NCI-H510A treated with DMSO at 0.1 percent for 48 hours (cell line): ENCODE data around the gene SPNS2.

Source experiments
- DNase-seq: peaks from one replicate; lab custom pipeline; 2025; lab: John Stamatoyannopoulos, UW

The SPNS2 gene

DNA sequence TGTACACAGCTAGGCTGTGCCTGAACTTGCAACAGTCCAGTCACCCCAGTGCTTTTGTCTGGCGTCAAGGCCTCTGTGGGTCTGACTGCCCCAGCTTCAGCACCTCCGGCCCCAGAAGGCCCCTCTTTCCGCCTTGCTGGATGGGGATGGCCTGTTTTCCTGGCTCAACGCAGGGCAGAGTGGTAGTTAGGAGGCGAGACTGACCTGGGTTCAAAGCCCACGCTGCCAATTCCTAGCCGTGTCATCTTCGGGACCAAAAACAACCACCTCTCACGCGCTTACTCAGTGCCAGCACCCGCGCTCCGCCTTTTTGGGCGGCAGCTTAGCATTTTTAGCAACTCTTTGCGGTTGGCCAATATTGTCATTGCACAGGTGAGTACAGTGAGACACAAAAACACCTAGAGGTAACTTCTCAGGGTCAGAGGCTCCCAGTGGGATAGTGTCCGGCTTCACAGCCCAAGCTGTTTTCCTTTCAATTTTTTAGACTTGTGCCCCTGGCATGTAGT lies 51.9 kb downstream of the SPNS2 start:
- no peak for DNase-seq

DNA sequence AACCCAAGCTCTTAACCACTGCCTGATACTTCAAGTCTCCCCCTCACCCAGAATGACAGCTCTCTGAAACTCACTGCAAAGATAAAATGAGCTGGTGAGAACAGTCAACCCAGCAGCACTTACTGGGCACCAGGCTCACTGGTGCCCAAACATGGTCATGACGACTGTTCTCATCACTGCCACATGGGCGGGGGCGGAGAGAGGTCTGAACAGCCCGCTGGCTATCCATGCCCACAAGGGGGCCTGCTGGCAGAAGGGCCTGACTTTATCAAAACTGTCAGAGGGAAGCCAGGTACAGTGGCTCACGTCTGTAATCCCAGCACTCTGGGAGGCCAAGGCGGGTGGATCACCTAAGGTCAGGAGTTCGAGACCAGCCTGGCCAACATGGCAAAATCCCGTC lies 52.5 kb downstream of the SPNS2 start:
- DNase-seq, result no peak

DNA sequence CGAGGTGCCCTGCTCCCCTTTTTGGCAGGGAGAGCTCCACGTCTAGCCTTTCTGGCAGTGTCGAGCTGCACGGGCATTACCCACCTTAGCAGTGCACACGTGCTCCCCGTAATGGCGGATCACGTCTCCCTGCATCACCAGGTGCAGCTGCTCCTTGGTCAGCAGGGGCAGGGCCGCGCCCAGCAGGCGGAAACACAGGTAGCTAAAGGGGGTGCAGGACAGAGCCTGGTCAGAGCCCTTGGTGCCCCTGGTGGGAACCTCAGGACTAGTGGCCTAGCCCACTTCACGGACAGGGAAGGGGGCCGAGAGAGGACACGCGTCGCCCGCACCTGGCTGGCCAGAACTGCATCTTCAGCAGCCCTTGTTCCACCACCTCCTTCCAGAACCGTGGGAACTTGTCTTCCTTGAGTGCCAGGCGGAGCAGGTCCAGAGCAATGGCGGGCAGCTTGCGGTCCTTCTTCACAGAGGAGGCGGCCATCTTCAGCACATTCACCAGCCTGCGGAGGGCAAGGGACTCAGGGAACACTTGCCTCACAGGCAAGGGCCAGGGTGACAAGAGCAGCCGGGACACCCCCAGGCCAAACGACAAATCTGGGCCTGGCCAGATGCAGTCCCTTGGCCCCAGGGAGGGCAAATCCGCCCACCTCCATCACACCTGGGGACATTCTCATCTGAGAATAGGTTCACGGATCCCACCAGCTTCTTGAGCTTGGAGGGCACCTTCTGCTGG lies 53.3 kb downstream of the SPNS2 start:
- DNase-seq, result no peak

DNA sequence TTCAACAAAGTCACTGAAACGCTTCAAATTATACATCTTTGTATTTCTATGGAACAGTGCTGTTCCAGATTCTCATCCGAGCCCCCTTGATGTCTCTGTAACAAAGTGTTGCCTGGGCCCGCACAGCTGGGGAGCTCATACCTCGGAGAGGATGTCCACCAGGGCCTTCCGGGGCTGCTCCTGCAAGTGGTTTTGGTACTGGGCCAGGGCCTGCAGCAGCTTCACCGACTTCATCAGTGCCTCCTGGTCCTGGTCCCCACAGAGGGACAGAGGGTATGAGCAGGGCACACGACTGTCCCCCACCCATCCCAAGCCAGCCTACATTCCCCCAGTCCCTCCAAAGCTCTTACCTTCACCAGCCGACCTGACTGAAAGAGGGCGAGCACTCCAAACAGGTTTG lies 55.0 kb downstream of the SPNS2 start:
- DNase-seq, result no peak

DNA sequence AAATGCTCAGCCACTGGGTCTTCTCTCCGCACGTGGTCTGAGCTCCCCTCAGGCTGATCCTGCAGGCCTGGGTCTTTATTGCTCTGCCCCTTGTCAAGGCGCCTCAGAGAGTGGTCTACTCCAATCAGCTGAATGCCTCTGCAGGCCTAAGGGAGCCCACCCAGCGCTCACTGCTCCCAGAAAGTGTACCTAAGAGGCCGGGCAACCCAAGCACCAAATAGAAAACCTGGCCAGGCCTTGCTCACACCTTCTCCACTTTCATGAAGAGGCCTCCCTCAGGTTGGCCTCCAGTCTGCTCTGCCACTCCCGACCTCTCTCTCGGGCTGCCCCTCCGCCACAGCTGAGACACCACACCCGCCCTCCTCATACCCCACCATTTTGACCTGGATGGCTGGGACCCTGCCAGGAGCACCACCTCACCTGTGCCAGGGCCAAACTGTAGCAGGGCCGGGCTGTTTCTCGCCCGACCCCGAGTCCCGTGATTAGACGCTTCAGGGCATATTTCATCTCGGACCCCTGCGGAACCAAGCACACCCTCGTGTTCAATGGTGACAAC lies 55.8 kb downstream of the SPNS2 start:
- no peak for DNase-seq

DNA sequence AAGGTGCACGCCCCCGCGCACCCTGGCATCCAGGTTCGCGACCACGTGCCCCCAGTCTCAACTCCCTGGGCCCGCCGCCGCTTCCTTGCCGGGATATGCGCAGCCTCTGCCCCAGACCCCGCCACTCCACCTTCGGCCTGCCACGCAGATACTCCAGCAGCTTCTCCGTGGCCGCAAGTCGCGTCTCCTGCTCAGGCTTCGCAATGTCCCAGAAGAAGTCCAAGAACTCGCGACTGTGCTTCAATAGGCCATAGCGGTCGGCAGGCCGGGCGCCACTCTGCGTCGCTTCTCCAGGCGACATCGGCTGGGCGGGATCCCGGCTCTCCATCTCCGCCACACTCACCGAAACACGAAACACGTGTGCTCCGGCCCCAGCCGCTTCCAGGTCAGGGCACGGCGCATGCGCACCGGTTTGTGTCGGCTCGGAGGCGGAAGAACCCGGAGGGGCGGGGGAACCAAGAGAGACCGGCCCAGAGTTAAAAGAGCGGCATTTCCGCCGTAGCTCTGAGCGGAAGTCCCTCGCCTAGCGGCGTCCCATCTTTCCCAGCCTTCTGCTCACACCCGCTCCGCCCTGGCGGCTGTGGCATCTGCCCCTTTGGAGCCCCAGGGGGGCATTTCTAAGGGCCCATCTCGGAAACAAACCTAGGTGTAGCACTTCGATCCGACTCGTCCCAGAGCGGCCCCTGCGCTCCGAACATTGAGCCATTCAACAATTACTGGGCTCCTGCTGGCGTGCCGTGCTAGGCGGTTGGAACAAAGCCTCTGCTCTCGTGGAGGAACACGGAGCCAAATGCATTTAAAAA lies 56.5 kb downstream of the SPNS2 start, which contains the start of gene MYBBP1A:
TSS of gene MYBBP1A (minus strand) at position 388 of the 803 bp plus-strand sequence. CDS start at position 328, 60 bp downstream.
- DNase-seq, result peak; percentile 95

DNA sequence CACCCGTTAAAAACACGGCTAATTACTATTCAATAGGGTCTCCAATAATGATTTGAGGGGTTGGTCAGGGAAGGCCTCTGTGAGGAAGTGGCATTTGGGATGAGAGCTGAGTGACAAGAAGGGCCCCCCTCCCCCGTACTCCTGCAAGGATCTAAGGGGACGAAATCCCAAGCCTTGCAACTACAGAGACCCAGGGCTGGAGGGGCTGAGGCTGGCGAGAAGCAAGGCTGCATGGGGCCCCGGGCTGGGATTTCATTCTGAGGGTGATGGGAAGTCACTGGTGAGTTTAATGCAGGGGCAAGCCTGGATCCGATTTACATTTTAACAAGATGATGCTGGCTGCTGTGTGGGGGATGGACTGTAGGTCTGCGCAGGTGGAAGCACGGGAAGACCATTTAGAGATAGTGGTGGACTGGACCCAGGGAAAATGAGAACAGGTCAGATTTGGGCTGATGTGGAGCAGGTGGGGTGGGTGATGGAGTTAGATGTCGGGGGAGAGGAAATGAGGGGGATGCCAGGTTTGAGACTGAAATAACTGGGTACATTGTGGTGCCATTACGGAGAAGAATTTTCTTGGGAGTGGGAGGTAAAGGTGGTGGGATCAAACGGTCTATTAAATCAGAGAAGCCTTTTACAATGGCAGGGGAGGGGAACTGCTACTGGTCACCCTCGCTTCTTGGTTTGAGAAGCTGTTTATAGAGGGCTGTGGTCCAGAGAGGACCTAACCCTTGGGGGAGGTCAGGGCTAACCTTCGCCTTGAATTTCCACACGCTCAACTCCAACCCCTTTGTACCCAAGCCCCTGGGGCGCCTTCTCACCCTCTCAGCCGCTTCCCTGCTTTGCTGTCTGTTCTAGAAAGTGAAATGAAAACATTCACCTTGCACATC lies 57.4 kb downstream of the SPNS2 start:
- no peak for DNase-seq

DNA sequence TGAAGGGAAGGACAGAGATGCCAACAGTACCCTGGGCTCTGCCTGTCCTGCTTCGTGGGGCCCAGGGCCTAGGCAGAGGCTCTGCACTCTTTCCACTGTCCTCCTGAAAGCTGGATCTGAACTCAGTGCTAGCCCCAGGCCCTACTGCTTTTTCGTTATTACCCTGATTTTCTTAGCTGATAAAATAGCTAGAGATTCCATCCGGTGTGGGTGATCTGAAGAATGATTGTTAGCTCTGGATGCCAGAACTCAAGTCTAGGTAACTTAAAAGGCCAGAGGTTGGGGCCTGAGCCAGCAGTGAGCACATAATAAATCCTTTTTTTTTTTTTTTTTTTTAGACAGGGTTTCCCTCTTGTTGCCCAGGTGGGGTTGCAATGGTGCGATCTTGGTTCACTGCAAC lies 58.3 kb downstream of the SPNS2 start:
- DNase-seq, result no peak

DNA sequence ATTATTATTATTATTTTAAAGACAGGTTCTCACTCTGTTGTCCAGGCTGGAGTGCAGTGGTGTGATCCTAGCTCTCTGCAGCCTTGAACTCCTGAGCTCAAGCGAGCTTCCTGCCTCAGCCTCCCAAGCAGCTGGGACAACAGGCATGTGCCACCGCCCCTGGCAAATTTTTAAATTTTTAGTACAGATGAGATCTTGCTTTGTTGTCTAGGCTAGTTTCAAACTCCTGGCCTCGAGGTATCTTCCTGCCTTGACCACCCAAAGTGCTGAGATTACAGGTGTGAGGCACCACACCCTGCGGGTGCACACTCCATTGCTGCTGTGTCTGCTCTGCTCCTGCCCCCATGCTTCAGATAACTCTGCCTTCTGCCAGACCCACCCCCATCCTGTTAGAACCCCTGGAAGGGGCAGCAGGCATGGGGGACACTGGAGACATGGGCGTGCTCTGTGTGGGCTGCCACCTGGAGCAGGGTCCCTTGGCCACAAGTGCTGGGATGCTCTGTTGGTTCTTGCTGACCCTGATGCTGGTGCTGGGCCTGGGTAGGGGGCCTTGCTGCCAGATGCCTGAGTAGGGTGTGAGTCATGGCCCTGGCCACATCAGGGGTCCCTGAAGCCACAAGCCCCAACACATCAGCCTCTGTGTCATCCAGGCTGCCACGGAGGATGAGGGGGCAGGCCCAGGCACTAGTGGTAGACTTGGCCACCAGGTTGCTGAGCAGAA lies 59.1 kb downstream of the SPNS2 start:
- DNase-seq, result no peak

DNA sequence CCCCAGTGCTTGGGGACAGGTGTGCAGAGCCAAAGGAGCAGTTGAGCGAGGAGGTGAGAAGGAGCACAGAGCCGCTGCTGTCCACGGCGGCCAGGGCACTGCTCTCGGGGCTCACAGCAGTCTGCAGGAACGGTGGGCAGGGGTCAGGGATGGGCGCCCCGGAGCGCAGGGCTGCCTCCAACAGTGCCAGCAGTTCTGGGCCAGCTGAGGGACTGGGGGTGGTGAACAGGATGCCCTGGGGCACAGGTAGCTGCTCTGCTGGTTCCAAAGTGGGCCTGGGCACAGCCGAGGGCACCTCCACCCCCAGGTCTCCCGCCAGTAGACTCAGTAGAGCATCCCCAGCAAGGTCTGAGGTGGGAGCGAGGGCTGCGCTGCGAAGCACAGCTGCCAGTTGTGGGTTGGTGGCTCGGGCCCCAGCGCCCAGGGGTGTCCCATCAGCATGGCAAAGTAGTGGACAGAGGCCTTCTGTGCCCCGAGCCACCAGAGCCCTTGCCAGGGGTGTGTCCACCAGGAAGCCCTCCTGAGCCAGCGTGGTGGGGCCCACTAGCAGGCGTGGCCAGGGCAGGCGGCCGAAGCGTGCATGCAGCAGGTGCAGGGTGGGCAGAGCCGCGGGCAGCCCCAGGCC lies 59.8 kb downstream of the SPNS2 start:
- DNase-seq, result no peak

DNA sequence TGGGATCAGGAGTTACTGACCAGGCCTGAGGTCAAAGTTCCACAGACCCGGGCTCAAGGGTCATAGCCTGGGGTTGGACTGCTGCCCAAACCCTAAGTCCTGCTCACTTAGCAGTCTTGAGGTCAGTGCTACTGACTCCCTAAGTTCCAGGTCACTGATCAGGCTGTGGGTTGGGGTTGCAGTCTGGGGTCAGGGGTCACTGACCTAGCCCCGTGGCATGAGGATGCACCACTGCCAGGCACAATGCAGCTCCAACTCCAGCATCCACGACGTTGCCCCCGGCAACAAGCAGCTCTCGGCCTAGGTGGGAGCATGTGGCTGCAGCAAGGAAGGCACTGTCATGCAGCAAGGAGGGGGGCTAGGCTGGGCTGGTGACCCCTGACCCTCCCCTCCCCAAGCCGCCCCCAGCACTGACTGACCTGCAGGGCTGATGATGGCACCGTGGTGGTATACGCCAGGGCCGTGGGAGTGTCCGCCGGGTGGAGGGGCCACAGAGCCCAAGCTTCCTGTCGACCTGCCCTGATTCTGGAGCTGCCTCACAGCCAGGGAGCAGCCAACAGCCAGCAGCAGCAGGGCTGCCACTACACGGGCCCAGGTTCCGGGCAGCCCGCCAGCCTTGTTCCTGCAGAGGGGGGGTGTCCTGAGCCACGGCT lies 60.6 kb downstream of the SPNS2 start:
- DNase-seq, result no peak

DNA sequence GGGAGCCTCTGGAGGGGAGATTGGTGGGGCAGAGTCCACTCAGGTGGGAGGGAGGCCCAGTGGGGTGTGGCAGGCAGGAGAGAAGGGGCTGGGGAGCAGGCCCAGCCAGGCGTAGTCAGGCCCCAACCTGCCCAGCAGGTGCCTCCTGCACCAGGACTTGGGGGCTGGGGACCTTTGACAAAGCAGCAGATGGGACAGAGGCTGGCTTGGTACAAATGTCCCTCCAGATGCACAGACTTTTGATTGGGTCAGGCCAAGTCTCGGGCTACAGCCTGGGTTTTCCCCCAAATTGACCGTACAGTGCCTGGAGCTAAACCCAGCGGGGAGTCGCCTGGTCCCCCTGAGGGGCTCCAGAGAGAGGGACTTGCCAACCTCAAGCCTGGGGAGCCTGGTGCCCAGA lies 61.3 kb downstream of the SPNS2 start:
- no peak for DNase-seq

DNA sequence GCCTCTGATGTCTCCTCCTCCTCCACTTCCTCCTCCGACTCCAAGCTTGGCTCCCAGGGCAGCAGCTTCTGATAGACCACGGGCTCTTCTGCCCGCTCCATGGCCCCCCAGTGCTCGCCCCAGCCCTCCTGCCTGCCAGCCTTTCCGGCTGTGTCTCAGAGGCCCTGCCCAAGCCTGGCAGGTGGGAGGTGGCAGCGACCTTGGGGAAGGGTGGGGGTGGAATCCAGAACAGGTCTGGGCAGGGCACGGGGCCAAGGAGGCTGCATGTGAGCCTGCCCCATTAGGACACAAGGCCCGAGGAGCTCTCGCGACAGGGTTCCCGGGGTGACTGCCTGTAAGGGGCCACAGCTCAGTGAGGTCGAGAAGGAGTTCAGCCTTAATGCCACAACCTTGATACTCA lies 61.7 kb downstream of the SPNS2 start, which contains the start of gene GGT6:
TSS of gene GGT6 (minus strand) at position 157 of the 400 bp plus-strand sequence. CDS start at position 101, 56 bp downstream.
- DNase-seq, result no peak

DNA sequence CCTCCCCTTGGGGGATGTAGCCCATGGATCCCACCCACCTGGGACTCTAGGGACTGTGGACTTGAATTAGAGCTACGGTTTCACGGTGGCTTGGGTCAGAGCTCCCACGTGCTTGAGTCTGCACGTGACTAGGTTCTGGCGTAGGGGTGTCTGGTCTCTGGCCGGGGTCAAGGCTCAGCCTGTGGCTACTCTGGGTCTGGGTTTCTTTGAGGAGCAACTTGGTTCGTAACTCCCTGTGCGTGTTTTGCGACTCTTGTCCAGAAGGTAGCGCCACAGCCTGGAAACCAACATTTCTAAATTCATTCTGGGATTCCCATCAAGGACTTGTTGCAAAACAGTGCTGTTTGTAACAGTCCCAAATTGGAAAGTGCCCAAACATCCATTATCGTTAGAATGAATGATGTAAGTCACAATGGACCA lies 62.2 kb downstream of the SPNS2 start:
- no peak for DNase-seq

DNA sequence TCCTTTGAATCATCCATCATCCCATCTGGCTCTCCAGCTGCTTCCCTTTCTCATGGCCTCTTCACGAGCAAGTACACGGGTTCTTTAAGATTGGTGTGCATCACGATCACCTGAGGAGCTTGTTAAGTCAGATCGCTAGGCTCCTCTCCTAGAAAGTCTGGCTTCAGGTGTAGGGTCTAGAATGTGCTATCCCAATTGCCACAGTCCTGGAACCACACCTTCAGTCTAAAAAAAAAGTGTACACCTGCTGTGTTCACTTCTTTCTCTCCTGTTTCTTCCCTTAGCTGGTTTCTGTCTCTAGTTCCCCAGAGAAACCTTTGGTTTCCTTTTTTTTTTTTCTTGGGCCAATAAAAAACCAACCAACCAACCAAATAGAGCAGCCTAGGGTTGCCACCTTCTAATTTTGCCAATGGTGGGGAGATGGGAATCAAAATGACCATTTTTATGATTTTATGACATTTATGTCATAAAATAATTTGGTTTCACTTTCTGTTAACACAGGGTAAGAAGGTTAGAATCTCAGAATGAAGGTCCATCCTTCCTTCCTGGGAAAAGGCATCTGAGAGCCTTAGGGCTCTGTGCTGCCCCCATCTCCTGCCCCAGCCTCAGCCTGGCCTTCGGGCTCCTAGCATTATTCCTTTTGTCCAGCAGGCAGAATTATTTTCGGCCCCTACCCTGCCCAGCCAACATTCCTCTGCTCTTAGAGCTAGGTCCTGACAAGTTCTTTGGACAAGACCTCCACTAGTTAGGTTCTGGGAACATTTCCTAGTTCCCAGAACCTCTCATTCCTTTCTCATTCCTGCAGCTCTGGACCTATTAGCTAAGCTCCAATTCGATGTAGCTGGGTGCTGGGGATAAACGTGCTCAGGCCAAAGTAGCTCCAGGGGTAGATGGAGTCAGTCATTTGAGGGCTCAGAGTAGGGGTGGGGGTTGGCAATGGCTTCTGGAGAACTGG lies 63.6 kb downstream of the SPNS2 start:
- no peak for DNase-seq

DNA sequence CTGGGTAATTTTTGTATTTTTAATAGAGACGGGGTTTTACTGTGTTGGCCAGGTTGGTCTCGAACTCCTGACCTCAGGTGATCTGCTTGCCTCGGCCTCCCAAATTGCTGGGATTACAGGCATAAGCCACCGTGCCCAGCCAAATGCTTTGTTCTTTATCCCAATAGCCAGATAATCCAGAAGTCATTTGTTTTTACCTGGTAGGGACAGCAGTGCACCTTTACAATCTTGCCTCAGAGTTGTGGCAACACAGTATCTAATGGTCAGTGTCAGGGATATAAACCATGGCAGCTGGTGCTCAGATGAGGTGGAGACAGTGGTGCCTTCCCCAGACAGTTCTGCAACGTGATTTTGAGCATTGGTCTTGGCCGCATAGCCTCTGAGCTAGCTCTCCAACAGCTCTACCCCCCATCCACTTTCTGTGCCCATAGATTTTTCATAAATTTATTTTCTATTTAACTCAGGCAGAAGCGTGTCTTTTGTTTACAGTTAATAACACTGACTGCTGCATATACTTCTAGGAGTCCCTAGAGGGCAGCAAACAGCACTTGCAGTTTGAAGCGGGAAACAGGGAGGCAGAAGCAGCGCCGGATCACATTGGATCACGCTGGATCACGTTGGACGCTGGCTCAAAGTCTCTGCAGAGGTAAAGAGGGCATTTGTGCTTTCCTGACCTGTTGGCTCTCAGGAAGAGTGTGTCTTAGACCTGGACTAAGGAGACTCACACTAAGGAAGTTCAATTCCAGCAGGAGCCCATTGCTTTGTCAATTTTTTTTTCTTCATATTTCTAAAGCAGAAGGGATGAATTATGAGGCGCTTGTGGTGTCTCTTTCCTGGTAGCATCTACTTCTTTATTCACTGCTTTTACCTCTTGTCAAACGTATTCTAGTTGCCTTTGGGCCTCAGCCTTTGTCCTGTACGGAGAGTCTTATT lies 66.8 kb downstream of the SPNS2 start:
- DNase-seq, result peak; percentile 82

DNA sequence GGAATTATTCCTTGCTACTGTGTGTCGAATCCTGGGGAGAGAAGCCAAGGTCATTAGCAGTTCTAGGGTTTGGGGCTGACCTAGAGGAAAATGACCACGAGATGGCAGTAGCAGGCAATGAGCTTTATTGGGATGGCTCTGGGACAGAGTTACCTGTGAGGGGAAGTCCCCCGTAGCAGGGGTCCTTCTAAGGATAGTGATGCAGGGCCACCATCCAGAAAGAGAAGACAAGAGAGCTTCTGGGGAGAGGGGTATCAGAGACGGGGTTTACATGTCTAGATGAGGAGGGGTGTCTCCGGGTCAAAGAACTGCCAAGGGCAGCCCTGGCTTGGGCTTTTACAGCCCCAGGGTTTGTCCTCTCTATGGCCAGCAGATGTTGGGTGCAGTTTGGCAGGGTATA lies 68.1 kb downstream of the SPNS2 start:
- peak; percentile 60 for DNase-seq

DNA sequence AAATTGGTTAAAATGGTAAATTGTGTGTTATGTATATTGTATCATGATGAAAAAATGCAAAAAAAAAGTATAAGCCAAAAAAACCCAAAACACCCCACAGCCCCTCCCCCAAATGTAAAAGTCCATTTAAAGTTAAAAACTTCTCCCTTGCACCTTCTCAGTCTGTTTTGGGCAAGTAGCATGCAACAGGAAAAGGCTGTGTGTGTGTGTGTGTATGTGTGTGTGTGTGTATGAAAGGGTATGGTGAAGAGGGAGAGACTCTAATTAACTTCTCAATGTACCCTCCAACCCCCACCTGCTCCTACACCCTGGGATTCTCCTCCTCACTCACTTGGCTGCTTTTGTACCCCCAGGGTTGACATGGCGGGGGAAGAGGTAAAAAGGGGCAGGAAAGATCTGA lies 70.9 kb downstream of the SPNS2 start:
- no peak for DNase-seq
